Mesothelial cell of epicardium (in vitro differentiated cells): Measurements from ENCODE around the gene FLVCR1. TPM values are rescaled to one million over a fixed set of nuclear protein-coding genes. Genes with fewer than 3 reads are reported as not detected.

ENCODE experiments used
- DNase-seq, 2 experiments: peaks; one replicate each; pipeline ENCODE4 v3.0.0; 2021; ENCODE audit warnings: low spot score in 2 of 2; ENCODE audit not compliant: unreplicated experiment in 2 of 2
- H3K27ac Mint-ChIP-seq: 2 replicates; pipeline ENCODE4 v1.8.0; 2021; ENCODE audit warnings: mixed read lengths
- H3K27me3 Mint-ChIP-seq: 2 replicates; pipeline ENCODE4 v1.8.0; 2021; ENCODE audit warnings: low read depth, mixed read lengths
- H3K36me3 Mint-ChIP-seq: 2 replicates; pipeline ENCODE4 v1.8.0; 2021; ENCODE audit warnings: mixed read lengths
- H3K4me1 Mint-ChIP-seq: 2 replicates; pipeline ENCODE4 v1.8.0; 2021; ENCODE audit warnings: mixed read lengths
- H3K4me3 Mint-ChIP-seq: 2 replicates; pipeline ENCODE4 v1.8.0; 2021; ENCODE audit warnings: mild to moderate bottlenecking, moderate library complexity, mixed read lengths
- H3K9me3 Mint-ChIP-seq: 2 replicates; pipeline ENCODE4 v1.8.0; 2021; ENCODE audit warnings: mixed read lengths
- CTCF ChIP-seq: fragments of 200-600 bp; sonication (generic); IDR thresholded peaks from one replicate; pipeline ENCODE4 v1.5.0; 2021; ENCODE audit warnings: antibody characterized with exemption; ENCODE audit not compliant: unreplicated experiment
- total RNA-seq: library from RNA; stranded (reverse); gene quantifications from 3 replicates; pipeline ENCODE4 v1.2.1, GENCODE V29; 2021

The FLVCR1 gene
- total RNA-seq, result 19.8 to 23.1 TPM (median 21.2 TPM) in 3 replicates

DNA sequence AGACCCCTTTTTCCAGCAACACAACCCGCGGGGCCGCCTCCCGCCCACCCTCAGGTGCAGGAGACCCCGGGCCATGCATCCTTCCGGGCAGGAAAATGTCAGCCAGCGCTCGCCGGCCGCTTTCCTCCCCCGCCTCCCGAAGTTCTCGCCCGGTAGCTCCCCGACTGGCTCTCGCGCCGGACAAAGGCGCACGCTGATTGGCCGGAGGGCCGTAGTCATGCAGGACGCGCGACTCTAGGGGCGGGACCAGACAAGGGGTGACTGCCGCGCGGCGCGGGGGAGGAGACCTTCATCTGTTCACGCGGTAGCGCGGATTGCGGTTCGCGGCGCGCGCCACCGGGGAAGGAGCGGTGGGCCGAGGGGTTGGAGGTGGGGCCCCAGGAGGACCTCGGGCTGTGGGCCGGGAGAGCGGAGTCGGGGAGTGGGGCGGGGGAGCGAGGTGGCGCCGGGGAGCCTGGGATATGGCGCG is at the start of gene FLVCR1:
Gene FLVCR1 (plus strand): TSS at position 284 of the 469 bp plus-strand sequence. CDS start 178 bp downstream, at position 462.
- Mint-ChIP-seq H3K36me3 (peaks cover 5% of the 10 kb centered on the region), H3K27me3 (no peaks in the 10 kb centered on the region), H3K4me3 (no peak within 1 kb of the TSS), H3K9me3 (no peaks in the 10 kb centered on the region), H3K4me1 (peaks cover 12% of the 10 kb centered on the region), H3K27ac (peak within 1 kb of the TSS; percentile 99)
- no peak for TF ChIP-seq CTCF
- DNase-seq, result peak; percentile 97 to 98

DNA sequence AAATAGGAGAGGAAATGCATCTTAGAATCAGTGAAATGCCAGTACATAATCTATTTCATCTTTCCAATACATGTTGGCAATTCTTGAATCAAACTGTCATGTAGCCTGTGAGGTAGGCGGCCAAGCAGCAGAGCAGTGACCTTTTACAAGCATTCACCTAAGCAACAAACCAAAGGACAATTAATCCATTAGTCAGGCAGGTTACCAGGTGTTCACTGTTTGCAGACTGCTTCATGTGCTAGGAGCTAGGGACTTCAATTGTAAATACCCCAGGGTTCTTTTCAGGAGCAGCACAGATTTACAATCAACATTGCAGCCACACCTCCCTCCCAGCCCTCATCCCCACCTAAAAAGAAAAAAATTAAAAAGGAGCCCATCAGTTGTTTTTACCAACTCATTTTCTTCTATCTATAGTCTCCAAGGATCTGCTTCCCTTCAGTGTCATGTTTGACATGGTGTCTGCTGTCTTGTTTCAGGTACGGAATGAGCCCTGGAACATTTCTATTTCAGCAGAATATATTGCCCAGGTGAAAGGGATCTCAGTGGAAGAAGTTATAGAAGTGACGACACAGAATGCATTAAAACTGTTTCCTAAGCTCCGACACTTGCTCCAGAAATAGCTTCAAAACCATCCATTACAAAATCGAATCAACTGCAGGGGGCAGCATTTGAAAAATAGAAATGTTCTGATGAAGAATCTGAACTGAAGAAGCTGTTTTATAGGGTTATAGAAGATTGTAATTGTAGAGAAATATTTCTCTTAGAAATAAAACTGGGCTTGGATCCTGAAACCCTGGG is 43.3 kb upstream of the FLVCR1 start:
- DNase-seq, result no peak
- H3K36me3 Mint-ChIP-seq, result no peaks in the 10 kb centered on the region
- peak; percentile 47 for TF ChIP-seq CTCF
- H3K9me3 Mint-ChIP-seq, result no peaks in the 10 kb centered on the region
- peaks cover 3% of the 10 kb centered on the region for H3K4me1 Mint-ChIP-seq
- H3K4me3 Mint-ChIP-seq, result no peak overlapping the region
- H3K27me3 Mint-ChIP-seq, result no peaks in the 10 kb centered on the region
- H3K27ac Mint-ChIP-seq, result no peak overlapping the region

DNA sequence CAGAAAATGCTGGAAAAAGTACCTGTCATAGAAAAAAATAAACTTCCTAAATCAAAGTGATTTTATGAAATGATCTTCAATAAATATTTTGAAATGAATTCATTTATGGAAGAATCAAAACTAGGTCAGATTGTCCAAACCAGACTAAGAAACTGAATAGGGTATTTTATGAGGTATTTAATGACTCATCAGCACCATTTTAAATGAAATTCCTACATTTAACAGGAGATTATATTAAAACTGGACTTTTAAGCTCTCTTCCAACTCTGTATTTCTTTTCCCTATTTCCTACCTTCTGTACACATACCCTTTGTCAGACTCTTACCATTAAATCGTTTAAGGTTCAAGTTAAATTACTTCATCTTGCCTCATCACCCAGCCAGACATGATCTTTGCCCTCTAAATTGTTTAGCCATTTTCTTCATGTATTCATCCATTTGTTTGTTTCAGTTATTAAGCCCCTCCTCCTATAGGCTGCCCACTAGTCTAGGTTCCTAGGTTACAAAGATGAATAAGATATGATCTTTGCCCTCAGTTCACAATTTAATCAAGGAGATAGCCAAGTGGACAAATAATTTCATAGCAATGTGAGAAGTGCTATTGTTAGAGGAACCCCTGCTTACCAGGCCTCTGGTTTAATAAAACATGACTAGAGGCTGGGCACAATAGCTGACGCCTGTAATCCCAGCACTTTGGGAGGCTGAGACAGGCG is 41.4 kb upstream of the FLVCR1 start:
- Mint-ChIP-seq H3K4me1 (peaks cover 7% of the 10 kb centered on the region), H3K4me3 (no peak overlapping the region), H3K27me3 (no peaks in the 10 kb centered on the region), H3K27ac (no peak overlapping the region), H3K36me3 (no peaks in the 10 kb centered on the region), H3K9me3 (no peaks in the 10 kb centered on the region)
- TF ChIP-seq CTCF, result no peak
- DNase-seq, result no peak

DNA sequence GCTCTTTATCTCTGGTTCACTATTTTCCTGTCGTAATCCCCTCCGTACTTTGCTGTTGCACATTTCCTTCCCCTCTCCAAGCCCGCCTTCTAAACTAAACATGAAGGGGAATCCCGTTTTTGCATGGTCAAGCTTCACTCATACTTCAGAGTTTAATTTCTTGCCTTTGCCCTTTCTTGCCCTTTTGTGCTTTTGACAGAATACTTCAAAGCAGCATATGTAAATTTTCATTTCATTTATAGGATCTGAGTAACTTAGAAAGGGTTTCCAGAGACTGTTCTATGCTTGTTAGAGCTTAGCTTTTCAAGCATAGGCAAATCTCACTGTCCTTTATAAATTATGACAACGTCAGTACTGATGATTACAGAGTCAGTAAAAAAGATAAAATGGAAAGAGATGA is 38.3 kb upstream of the FLVCR1 start:
- Mint-ChIP-seq H3K27me3 (no peaks in the 10 kb centered on the region), H3K27ac (no peak overlapping the region), H3K4me1 (peaks cover 7% of the 10 kb centered on the region), H3K9me3 (peaks cover 6% of the 10 kb centered on the region), H3K4me3 (no peak overlapping the region), H3K36me3 (peaks cover 6% of the 10 kb centered on the region)
- DNase-seq, result no peak
- TF ChIP-seq CTCF, result no peak

GRCh38 chr1:212820969-212821368 is 37.1 kb upstream of the FLVCR1 start:
- Mint-ChIP-seq H3K36me3 (peaks cover 10% of the 10 kb centered on the region), H3K4me1 (peaks cover 7% of the 10 kb centered on the region), H3K27ac (no peak overlapping the region), H3K4me3 (no peak overlapping the region), H3K27me3 (no peaks in the 10 kb centered on the region), H3K9me3 (peaks cover 13% of the 10 kb centered on the region)
- TF ChIP-seq CTCF, result no peak
- DNase-seq, result no peak
